Upper lobe of left lung (tissue), 4 donors: ENCODE measurements around the gene OTX2.

Experiments
- EP300 ChIP-seq, 4 donors: sonication (generic); formaldehyde crosslinking; IDR thresholded peaks; one replicate each; pipeline ENCODE4 v1.5.1; 2017; ENCODE audit warnings: antibody characterized with exemption in 4 of 4, control low read depth in 2 of 4
- TF ChIP-seq, protein P1 (sequence below), 6 experiments: fragments of 450-650 bp in 4 of 6; fragments of 200-600 bp in 2 of 6; sonication (generic) in 2 of 6; IDR thresholded peaks; one replicate each; pipeline ENCODE4 v1.5.1; 2016 to 2019; ENCODE audit warnings: antibody characterized with exemption in 6 of 6

DNA sequence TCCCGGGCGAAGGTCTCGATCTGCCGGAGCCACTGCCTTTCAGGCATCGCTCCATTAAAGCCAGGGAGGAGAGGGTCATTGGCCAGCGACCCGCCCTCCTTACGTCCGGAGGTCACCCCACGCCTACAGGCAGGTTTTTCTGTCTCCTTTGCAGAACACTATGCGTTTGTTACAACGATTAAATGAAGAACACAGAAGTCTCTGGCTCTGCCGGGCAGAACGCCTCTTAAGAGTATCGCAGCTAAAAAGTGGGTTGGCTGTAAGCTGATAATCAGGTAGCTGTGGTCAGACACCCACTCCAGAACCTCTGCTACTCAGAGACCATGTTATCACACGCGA lies 15.0 kb downstream of the OTX2 start:
- TF ChIP-seq, protein P1, sequence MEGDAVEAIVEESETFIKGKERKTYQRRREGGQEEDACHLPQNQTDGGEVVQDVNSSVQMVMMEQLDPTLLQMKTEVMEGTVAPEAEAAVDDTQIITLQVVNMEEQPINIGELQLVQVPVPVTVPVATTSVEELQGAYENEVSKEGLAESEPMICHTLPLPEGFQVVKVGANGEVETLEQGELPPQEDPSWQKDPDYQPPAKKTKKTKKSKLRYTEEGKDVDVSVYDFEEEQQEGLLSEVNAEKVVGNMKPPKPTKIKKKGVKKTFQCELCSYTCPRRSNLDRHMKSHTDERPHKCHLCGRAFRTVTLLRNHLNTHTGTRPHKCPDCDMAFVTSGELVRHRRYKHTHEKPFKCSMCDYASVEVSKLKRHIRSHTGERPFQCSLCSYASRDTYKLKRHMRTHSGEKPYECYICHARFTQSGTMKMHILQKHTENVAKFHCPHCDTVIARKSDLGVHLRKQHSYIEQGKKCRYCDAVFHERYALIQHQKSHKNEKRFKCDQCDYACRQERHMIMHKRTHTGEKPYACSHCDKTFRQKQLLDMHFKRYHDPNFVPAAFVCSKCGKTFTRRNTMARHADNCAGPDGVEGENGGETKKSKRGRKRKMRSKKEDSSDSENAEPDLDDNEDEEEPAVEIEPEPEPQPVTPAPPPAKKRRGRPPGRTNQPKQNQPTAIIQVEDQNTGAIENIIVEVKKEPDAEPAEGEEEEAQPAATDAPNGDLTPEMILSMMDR (IDR thresholded peaks at IDR 0.05), result no peak
- no peak for TF ChIP-seq EP300 (IDR thresholded peaks at IDR 0.05)
